ENCODE results near the gene CORO2B. TPM values are rescaled to one million over a fixed set of nuclear protein-coding genes. Genes with fewer than 3 reads are reported as not detected.
A peak's percentile ranks its signal among the peaks of the same experiment; 100 is the strongest.

Gene CORO2B
- total RNA-seq, 4 donors from 2014 or later: 0.70 to 9.1 (median 1.7) TPM

- TF ChIP-seq, protein P1, sequence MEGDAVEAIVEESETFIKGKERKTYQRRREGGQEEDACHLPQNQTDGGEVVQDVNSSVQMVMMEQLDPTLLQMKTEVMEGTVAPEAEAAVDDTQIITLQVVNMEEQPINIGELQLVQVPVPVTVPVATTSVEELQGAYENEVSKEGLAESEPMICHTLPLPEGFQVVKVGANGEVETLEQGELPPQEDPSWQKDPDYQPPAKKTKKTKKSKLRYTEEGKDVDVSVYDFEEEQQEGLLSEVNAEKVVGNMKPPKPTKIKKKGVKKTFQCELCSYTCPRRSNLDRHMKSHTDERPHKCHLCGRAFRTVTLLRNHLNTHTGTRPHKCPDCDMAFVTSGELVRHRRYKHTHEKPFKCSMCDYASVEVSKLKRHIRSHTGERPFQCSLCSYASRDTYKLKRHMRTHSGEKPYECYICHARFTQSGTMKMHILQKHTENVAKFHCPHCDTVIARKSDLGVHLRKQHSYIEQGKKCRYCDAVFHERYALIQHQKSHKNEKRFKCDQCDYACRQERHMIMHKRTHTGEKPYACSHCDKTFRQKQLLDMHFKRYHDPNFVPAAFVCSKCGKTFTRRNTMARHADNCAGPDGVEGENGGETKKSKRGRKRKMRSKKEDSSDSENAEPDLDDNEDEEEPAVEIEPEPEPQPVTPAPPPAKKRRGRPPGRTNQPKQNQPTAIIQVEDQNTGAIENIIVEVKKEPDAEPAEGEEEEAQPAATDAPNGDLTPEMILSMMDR (IDR thresholded peaks at IDR 0.05): no peak
- TF ChIP-seq POLR2A (IDR thresholded peaks at IDR 0.05): no peak
These were observed 88.1 kb downstream of the CORO2B start for GRCh38 chr15:68666812-68667450.

DNA sequence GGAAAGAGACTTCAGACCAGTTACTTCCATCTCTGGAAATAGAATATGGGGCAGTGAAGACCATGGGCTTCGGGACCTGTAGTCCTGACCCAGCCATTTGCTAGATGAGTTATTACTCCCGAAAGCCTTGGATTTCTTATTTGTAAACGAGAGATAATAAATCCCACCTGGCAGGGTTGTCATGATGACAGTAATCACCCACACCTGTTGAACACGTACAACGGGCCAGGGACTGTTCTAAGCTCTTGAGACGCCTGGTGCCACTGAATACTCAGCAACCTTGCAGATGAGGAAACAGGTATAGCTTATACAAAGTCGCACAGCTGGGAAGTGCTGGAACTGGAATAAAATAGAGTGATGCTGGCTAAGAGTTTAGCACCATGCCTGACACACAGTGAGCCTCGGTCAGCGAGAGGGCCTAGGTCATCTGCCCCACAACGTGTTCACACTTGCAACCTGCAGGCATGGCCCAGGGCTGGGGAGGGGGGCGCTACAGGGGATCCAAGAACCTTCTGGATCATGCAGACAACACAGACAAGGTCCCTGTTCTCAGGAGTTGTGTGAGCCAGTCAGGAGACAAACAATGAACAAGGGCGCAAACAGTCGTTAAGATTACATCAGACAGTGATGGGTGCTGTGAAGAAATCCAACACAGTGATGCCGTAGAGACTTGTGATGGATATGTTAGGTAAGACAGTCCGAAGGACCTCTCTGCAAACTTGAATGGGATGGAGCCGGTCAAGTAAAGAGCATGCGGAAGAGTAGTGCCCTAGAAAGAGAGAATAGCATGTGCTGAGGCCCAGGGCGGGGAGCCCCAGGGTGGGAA lies 89.2 kb downstream of the CORO2B start:
- no peak overlapping the region for H3K4me3 ChIP-seq
- peak in 1 of 3 donors; percentile 24 for DNase-seq
- H3K9me3 ChIP-seq: no peaks in the 10 kb centered on the region
- H3K27me3 ChIP-seq: no peaks in the 10 kb centered on the region
- no peak overlapping the region for H3K27ac ChIP-seq
- no peaks in the 10 kb centered on the region for H3K36me3 ChIP-seq
- no peak for TF ChIP-seq POLR2A (IDR thresholded peaks at IDR 0.05)
- TF ChIP-seq, protein P1 (IDR thresholded peaks at IDR 0.05): no peak
- no peaks in the 10 kb centered on the region for H3K4me1 ChIP-seq

More at GRCh38 chr15:68666812-68667450, 88.1 kb downstream of the CORO2B start:
- no peak overlapping the region for H3K4me3 ChIP-seq
- H3K27me3 ChIP-seq: no peaks in the 10 kb centered on the region
- H3K9me3 ChIP-seq: no peaks in the 10 kb centered on the region
- no peaks in the 10 kb centered on the region for H3K4me1 ChIP-seq
- H3K27ac ChIP-seq: no peak overlapping the region
- no peaks in the 10 kb centered on the region for H3K36me3 ChIP-seq
- DNase-seq: peak in 1 of 3 donors; percentile 21

- DNase-seq: peak in 1 of 3 donors; percentile 40
- Histone ChIP-seq H3K4me3 (no peak overlapping the region), H3K27ac (no peak overlapping the region), H3K36me3 (no peaks in the 10 kb centered on the region), H3K4me1 (peaks cover 0 to 6% (median 0%) of the 10 kb centered on the region in 4 donors), H3K9me3 (no peaks in the 10 kb centered on the region), H3K27me3 (no peaks in the 10 kb centered on the region)
- TF ChIP-seq, protein P1 (IDR thresholded peaks at IDR 0.05): no peak
- no peak for TF ChIP-seq POLR2A (IDR thresholded peaks at IDR 0.05)
These were observed 90.3 kb downstream of the CORO2B start for GRCh38 chr15:68668926-68669600.

DNA sequence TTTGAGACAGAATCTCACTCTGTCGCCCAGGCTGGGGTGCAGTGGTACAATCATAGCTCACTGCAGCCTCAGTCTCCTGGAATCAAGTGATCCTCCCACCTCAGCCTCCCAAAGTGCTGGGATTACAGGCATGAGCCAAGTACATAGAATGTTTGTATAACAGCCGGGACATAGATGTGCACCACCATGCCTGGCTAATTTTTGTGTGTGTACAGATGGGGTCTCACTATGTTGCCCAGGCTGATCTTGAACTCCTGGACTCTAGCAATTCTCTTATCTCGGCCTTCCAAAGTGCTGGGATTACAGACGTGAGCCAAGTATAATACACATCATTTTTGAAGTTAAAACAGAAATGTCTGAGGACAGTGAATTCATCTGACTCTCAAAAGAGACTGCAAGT lies 93.5 kb downstream of the CORO2B start:
- Histone ChIP-seq H3K27ac (no peak overlapping the region), H3K9me3 (no peaks in the 10 kb centered on the region), H3K4me1 (peaks cover 0 to 9% (median 0%) of the 10 kb centered on the region in 4 donors), H3K36me3 (no peaks in the 10 kb centered on the region), H3K27me3 (no peaks in the 10 kb centered on the region), H3K4me3 (no peak overlapping the region)
- TF ChIP-seq POLR2A (IDR thresholded peaks at IDR 0.05): no peak
- TF ChIP-seq, protein P1 (IDR thresholded peaks at IDR 0.05): no peak
- DNase-seq: no peak

DNA sequence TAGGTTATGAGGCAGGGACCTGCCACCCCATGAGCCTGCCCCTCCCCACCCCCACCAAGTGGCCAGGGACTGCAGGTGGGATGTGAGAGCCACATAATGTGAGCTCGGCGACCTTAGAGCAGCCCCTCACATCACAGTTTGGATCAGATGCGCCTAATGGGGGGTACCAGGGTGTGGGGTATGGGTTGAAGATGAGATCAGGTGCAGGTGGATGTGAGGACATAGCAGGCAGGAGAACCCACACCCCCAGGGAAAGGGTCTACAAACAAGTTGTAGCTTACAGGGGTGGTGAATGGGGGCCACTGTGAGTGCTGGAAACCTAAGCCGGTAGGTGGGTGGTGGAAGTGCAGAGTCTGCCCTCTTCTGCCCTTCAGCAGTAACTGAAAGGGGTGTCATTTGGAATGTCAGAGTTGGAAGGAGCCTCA lies 94.0 kb downstream of the CORO2B start:
- no peak for DNase-seq
- Histone ChIP-seq H3K36me3 (no peaks in the 10 kb centered on the region), H3K27me3 (no peaks in the 10 kb centered on the region), H3K4me3 (no peak overlapping the region), H3K9me3 (no peaks in the 10 kb centered on the region), H3K4me1 (peaks cover 0 to 9% (median 0%) of the 10 kb centered on the region in 4 donors), H3K27ac (no peak overlapping the region)
- TF ChIP-seq, protein P1 (IDR thresholded peaks at IDR 0.05): no peak
- no peak for TF ChIP-seq POLR2A (IDR thresholded peaks at IDR 0.05)

Data from Peyer's patch (tissue), 4 donors.